Epithelial cell of proximal tubule (primary cell): ENCODE data around the gene CELA2A. TPM values are rescaled to one million over a fixed set of nuclear protein-coding genes. Genes with fewer than 3 reads are reported as not detected.

ENCODE experiments used
- DNase-seq: peaks from one replicate; pipeline ENCODE4 v3.0.0-alpha.2; 2011; ENCODE audit warnings: low read depth
- H3K4me3 ChIP-seq: 2 replicates; pipeline ENCODE4 v1.5.1; 2011; ENCODE audit warnings: low read depth, mild to moderate bottlenecking, low read length
- CTCF ChIP-seq: conservative IDR thresholded peaks from 2 replicates; pipeline ENCODE4 v1.5.1; 2012; ENCODE audit warnings: low read depth, mild to moderate bottlenecking, low read length
- total RNA-seq: library from RNA; depleted of rRNA; stranded (reverse); fragments of >200 nt; gene quantifications from 2 replicates; pipeline ENCODE4 v1.2.3, GENCODE V29; 2015

The CELA2A gene
- total RNA-seq, 1 donor from 2014 or later = not detected

GRCh38 chr1:15418806-15419515 lies 37.6 kb upstream of the CELA2A start:
- DNase-seq = no peak
- no peak overlapping the region for H3K4me3 ChIP-seq

GRCh38 chr1:15420853-15421465 lies 35.6 kb upstream of the CELA2A start:
- no peak for DNase-seq
- no peak overlapping the region for H3K4me3 ChIP-seq
- TF ChIP-seq CTCF = peak; percentile 6

More at GRCh38 chr1:15418806-15419515, 37.6 kb upstream of the CELA2A start:
- TF ChIP-seq CTCF = no peak

- DNase-seq = no peak
- no peak for TF ChIP-seq CTCF
- H3K4me3 ChIP-seq = no peak overlapping the region
Observed at GRCh38 chr1:15422871-15423270, 33.7 kb upstream of the CELA2A start.

- no peak for TF ChIP-seq CTCF
- no peak for DNase-seq
- H3K4me3 ChIP-seq = no peak overlapping the region
Observed at GRCh38 chr1:15423355-15424077, 33.0 kb upstream of the CELA2A start.

- DNase-seq = no peak
- no peak for TF ChIP-seq CTCF
- H3K4me3 ChIP-seq = no peak overlapping the region
Observed at GRCh38 chr1:15424146-15424667, 32.3 kb upstream of the CELA2A start.

- no peak overlapping the region for H3K4me3 ChIP-seq
- DNase-seq = no peak
- no peak for TF ChIP-seq CTCF
Observed at GRCh38 chr1:15424981-15425380, 31.6 kb upstream of the CELA2A start.
